Tibial nerve (tissue), 4 donors: Measurements from ENCODE around the gene ANKRD44. TPM values are rescaled to one million over a fixed set of nuclear protein-coding genes. Genes with fewer than 3 reads are reported as not detected.
A peak's percentile ranks its signal among the peaks of the same experiment; 100 is the strongest.
"Not testable (repeated sequence)": the region's sequence is repeated elsewhere in the genome, so short reads cannot be mapped to it uniquely, and the experiment has no call there.

Source experiments
- DNase-seq, 2 donors: peaks; one replicate each; pipeline ENCODE4 v3.0.0-alpha.2; 2019; ENCODE audit warnings: low spot score in 2 of 2
- H3K27ac ChIP-seq, 4 donors: fragments of 200-600 bp; sonication (generic) in 3 of 4; one replicate each; pipeline ENCODE4 v1.5.1; 2017 to 2019; ENCODE audit warnings: mild to moderate bottlenecking in 1 of 4
- H3K27me3 ChIP-seq, 2 donors: fragments of 200-600 bp; sonication (generic) in 1 of 2; one replicate each; pipeline versions ENCODE4 v1.5.1 to v1.6.0; 2017 to 2019
- H3K36me3 ChIP-seq, 3 donors: fragments of 200-600 bp; sonication (generic); one replicate each; pipeline ENCODE4 v1.5.1; 2018 to 2019
- H3K4me1 ChIP-seq, 4 donors: fragments of 200-600 bp; sonication (generic) in 3 of 4; one replicate each; pipeline ENCODE4 v1.5.1; 2017 to 2019
- H3K4me3 ChIP-seq, 4 donors: fragments of 200-600 bp; sonication (generic) in 3 of 4; one replicate each; pipeline ENCODE4 v1.5.1; 2017 to 2019; ENCODE audit warnings: mild to moderate bottlenecking in 1 of 4, moderate library complexity in 1 of 4
- H3K9me3 ChIP-seq, 4 donors: fragments of 200-600 bp; sonication (generic) in 3 of 4; one replicate each; pipeline ENCODE4 v1.5.1; 2017 to 2019
- CTCF ChIP-seq, 5 experiments: fragments of 200-600 bp in 3 of 5; fragments of 450-650 bp in 2 of 5; sonication (generic) in 3 of 5; IDR thresholded peaks; one replicate each; pipeline ENCODE4 v1.5.1; 2016 to 2019; ENCODE audit warnings: antibody characterized with exemption in 5 of 5, mild to moderate bottlenecking in 3 of 5, moderate library complexity in 2 of 5
- EP300 ChIP-seq, 2 donors: sonication (generic); formaldehyde crosslinking; IDR thresholded peaks; one replicate each; pipeline ENCODE4 v1.6.1; 2017; ENCODE audit warnings: antibody characterized with exemption in 2 of 2, mild to moderate bottlenecking in 1 of 2
- POLR2A ChIP-seq, 2 donors: fragments of 450-650 bp; IDR thresholded peaks; one replicate each; pipeline ENCODE4 v1.6.1; 2017; ENCODE audit warnings: antibody characterized with exemption in 2 of 2, mild to moderate bottlenecking in 2 of 2, moderate library complexity in 2 of 2
- WGBS, 2 donors: methylation state at CpG; one replicate each; pipeline ENCODE4 v1.1.5; 2018; 5-methylcytosine and 5-hydroxymethylcytosine counted together
- total RNA-seq, 4 donors: library from RNA; depleted of rRNA; stranded (reverse); fragments of >200 nt; gene quantifications; one replicate each; pipeline ENCODE4 v1.1.0, GENCODE V29; 2016

Gene ANKRD44
- total RNA-seq, 4 donors from 2014 or later: 28.5 to 48.9 (median 41.5) TPM

GRCh38 chr2:197240421-197241041, 70.0 kb downstream of the ANKRD44 start:
- Histone ChIP-seq H3K27me3 (no peaks in the 10 kb centered on the region), H3K36me3 (peaks cover 0 to 7% (median 0%) of the 10 kb centered on the region in 3 donors), H3K4me1 (peaks cover 0 to 56% (median 32%) of the 10 kb centered on the region in 4 donors), H3K9me3 (no peaks in the 10 kb centered on the region), H3K27ac (no peak overlapping the region), H3K4me3 (no peak overlapping the region)
- WGBS, 2 donors: 46 to 55% methylated on average over 1 of the region's 1 CpG
- TF ChIP-seq EP300 (IDR thresholded peaks at IDR 0.05): no peak
- no peak for TF ChIP-seq CTCF (IDR thresholded peaks at IDR 0.05)
- TF ChIP-seq POLR2A (IDR thresholded peaks at IDR 0.05): no peak
- no peak for DNase-seq

GRCh38 chr2:197240018-197240417, 70.6 kb downstream of the ANKRD44 start:
- not testable (repeated sequence) for H3K36me3 ChIP-seq, DNase-seq, H3K9me3 ChIP-seq, H3K4me3 ChIP-seq, H3K27me3 ChIP-seq
- H3K4me1 ChIP-seq: peaks cover 0 to 56% (median 32%) of the 10 kb centered on the region in 4 donors
- H3K27ac ChIP-seq: peak overlapping the region in 1 of 4 donors; percentile 40
- 73 to 90% methylated on average over 7 of the region's 7 CpGs for WGBS, 2 donors

DNA sequence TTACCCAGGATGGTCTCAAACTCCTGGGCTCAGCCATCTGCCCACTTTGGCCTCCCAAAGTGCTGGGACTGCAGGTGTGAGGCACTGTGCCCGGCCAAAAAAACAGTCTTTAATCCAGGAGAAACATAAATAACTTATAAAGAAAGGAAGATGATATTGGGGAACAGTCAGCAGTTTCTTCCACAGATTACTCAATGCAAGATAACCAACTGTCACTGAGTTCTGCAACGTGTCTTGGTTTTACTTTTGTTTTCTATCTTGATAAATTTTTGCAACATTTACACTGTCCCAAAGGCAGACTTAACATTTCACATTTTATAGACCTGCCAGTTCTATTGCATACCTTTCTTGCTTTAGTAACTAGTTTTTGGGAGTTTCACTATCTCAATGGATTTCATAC, 71.1 kb downstream of the ANKRD44 start:
- Histone ChIP-seq H3K4me3 (no peak overlapping the region), H3K9me3 (no peaks in the 10 kb centered on the region), H3K4me1 (peaks cover 0 to 60% (median 32%) of the 10 kb centered on the region in 4 donors), H3K36me3 (peaks cover 0 to 7% (median 0%) of the 10 kb centered on the region in 3 donors), H3K27ac (peak overlapping the region in 2 of 4 donors; percentile 34 to 57), H3K27me3 (no peaks in the 10 kb centered on the region)
- 61 to 74% methylated on average over 2 of the region's 2 CpGs for WGBS, 2 donors
- TF ChIP-seq EP300 (IDR thresholded peaks at IDR 0.05) (no peak), CTCF (IDR thresholded peaks at IDR 0.05) (no peak), POLR2A (IDR thresholded peaks at IDR 0.05) (no peak)
- no peak for DNase-seq

DNA sequence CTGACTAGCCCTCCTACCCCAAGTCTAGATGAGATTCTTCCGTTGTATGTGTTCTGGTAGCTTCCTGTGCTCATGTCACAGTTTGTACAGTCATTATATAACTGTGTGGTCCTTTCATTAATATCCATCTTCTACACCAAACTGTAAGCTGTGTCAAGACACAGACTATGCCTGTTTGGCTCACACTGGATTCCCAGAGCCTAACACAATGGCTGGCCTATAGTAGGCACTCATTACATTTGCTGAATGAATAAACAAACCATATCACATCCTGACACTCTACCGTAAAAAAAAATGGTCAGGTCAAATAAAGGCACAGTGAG, 72.6 kb downstream of the ANKRD44 start:
- Histone ChIP-seq H3K4me3 (no peak overlapping the region), H3K27ac (peak overlapping the region in 2 of 4 donors; percentile 37 to 78), H3K9me3 (no peaks in the 10 kb centered on the region), H3K4me1 (peaks cover 0 to 72% (median 32%) of the 10 kb centered on the region in 4 donors), H3K27me3 (no peaks in the 10 kb centered on the region), H3K36me3 (no peaks in the 10 kb centered on the region)
- 47 to 52% methylated on average over 2 of the region's 2 CpGs for WGBS, 2 donors
- no peak for TF ChIP-seq POLR2A (IDR thresholded peaks at IDR 0.05)
- TF ChIP-seq EP300 (IDR thresholded peaks at IDR 0.05): no peak
- no peak for TF ChIP-seq CTCF (IDR thresholded peaks at IDR 0.05)
- no peak for DNase-seq

- no peak overlapping the region for H3K4me3 ChIP-seq
- peaks cover 0 to 71% (median 32%) of the 10 kb centered on the region in 4 donors for H3K4me1 ChIP-seq
- H3K27me3 ChIP-seq: no peaks in the 10 kb centered on the region
- peak overlapping the region in 3 of 4 donors; percentile 40 to 78 (median 63) for H3K27ac ChIP-seq
- TF ChIP-seq POLR2A (IDR thresholded peaks at IDR 0.05) (no peak), CTCF (IDR thresholded peaks at IDR 0.05) (no peak), EP300 (IDR thresholded peaks at IDR 0.05) (no peak)
- H3K9me3 ChIP-seq: no peaks in the 10 kb centered on the region
- WGBS, 2 donors: 36 to 39% methylated on average over 8 of the region's 8 CpGs
- no peak for DNase-seq
- H3K36me3 ChIP-seq: no peaks in the 10 kb centered on the region
Measured at GRCh38 chr2:197237291-197238042, 73.1 kb downstream of the ANKRD44 start.
